Osteocyte (in vitro differentiated cells): ENCODE results near the gene SH3RF3. TPM values are rescaled to one million over a fixed set of nuclear protein-coding genes. Genes with fewer than 3 reads are reported as not detected.

ENCODE experiments used
- DNase-seq: peaks from one replicate; pipeline ENCODE4 v3.0.0; 2021; ENCODE audit warnings: mixed read lengths; ENCODE audit not compliant: unreplicated experiment; ENCODE audit errors: extremely low spot score
- H3K27ac Mint-ChIP-seq: one replicate; pipeline ENCODE4 v1.8.0; 2021; ENCODE audit warnings: mild to moderate bottlenecking, mixed read lengths; ENCODE audit not compliant: unreplicated experiment
- H3K27me3 Mint-ChIP-seq: one replicate; pipeline ENCODE4 v1.8.0; 2021; ENCODE audit warnings: mixed read lengths; ENCODE audit not compliant: unreplicated experiment
- H3K36me3 Mint-ChIP-seq: one replicate; pipeline ENCODE4 v1.8.0; 2021; ENCODE audit warnings: mixed read lengths; ENCODE audit not compliant: unreplicated experiment
- H3K4me1 Mint-ChIP-seq: one replicate; pipeline ENCODE4 v1.8.0; 2021; ENCODE audit warnings: mixed read lengths; ENCODE audit not compliant: unreplicated experiment
- H3K4me3 Mint-ChIP-seq: one replicate; pipeline ENCODE4 v1.8.0; 2021; ENCODE audit warnings: mild to moderate bottlenecking, moderate library complexity, mixed read lengths; ENCODE audit not compliant: unreplicated experiment
- H3K9me3 Mint-ChIP-seq: one replicate; pipeline ENCODE4 v1.8.0; 2021; ENCODE audit warnings: mixed read lengths; ENCODE audit not compliant: unreplicated experiment
- CTCF ChIP-seq: fragments of 200-600 bp; sonication (generic); IDR thresholded peaks from 2 replicates; pipeline ENCODE4 v1.5.0; 2021; ENCODE audit warnings: antibody characterized with exemption, mild to moderate bottlenecking, moderate library complexity
- total RNA-seq: library from RNA; stranded (reverse); gene quantifications from 2 replicates; pipeline ENCODE4 v1.2.1, GENCODE V29; 2021

The SH3RF3 gene
- total RNA-seq, 1 donor from 2014 or later = 79.4 TPM

- Mint-ChIP-seq H3K4me1 (peaks cover 99% of the 10 kb centered on the region), H3K27ac (peak overlapping the region; percentile 98), H3K9me3 (no peaks in the 10 kb centered on the region), H3K27me3 (no peaks in the 10 kb centered on the region), H3K36me3 (no peaks in the 10 kb centered on the region), H3K4me3 (peak overlapping the region; percentile 34)
- no peak for DNase-seq
- no peak for TF ChIP-seq CTCF
Measured at GRCh38 chr2:109320195-109320922, 191.4 kb downstream of the SH3RF3 start.

GRCh38 chr2:109321570-109321969 is 192.6 kb downstream of the SH3RF3 start:
- DNase-seq = no peak
- H3K27ac Mint-ChIP-seq = peak overlapping the region; percentile 98

GRCh38 chr2:109322111-109322510 is 193.1 kb downstream of the SH3RF3 start:
- peak overlapping the region; percentile 93 for H3K27ac Mint-ChIP-seq
- peaks cover 2% of the 10 kb centered on the region for H3K36me3 Mint-ChIP-seq
- H3K4me1 Mint-ChIP-seq = peaks cover 99% of the 10 kb centered on the region
- TF ChIP-seq CTCF = no peak
- no peak for DNase-seq
- peak overlapping the region; percentile 65 for H3K4me3 Mint-ChIP-seq
- no peaks in the 10 kb centered on the region for H3K27me3 Mint-ChIP-seq
- H3K9me3 Mint-ChIP-seq = no peaks in the 10 kb centered on the region

More at GRCh38 chr2:109321570-109321969, 192.6 kb downstream of the SH3RF3 start:
- Mint-ChIP-seq H3K27me3 (no peaks in the 10 kb centered on the region), H3K4me1 (peaks cover 99% of the 10 kb centered on the region), H3K36me3 (no peaks in the 10 kb centered on the region), H3K4me3 (peak overlapping the region; percentile 65), H3K9me3 (no peaks in the 10 kb centered on the region)
- TF ChIP-seq CTCF = no peak

DNA sequence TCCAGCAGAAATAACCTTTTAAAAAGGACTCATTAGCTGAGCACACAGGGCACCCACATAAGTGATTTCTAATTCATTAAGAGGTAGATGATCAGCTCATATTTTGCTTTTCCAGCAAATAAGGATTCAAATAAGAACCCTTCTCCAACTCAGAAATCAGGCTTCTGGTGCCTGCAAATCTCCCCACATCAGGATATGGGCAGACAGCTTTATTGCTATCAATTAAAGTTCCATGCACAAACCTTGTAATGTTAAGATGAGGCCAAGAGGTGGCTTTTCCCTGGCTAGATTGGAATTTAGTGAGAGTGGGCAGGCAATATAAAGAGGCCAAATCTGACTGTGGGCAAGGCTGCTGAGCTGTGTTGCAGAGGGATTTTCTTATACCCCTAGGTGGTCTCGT is 193.6 kb downstream of the SH3RF3 start:
- Mint-ChIP-seq H3K9me3 (no peaks in the 10 kb centered on the region), H3K27me3 (no peaks in the 10 kb centered on the region), H3K27ac (peak overlapping the region; percentile 93), H3K4me1 (peaks cover 98% of the 10 kb centered on the region), H3K4me3 (peak overlapping the region; percentile 65), H3K36me3 (peaks cover 5% of the 10 kb centered on the region)
- DNase-seq = no peak
- TF ChIP-seq CTCF = no peak

- Mint-ChIP-seq H3K9me3 (no peaks in the 10 kb centered on the region), H3K27ac (peak overlapping the region; percentile 93), H3K4me1 (peaks cover 97% of the 10 kb centered on the region), H3K27me3 (no peaks in the 10 kb centered on the region), H3K36me3 (peaks cover 15% of the 10 kb centered on the region), H3K4me3 (peak overlapping the region; percentile 3)
- TF ChIP-seq CTCF = no peak
- DNase-seq = no peak
Measured at GRCh38 chr2:109324861-109325260, 195.9 kb downstream of the SH3RF3 start.
